Cerebellar cortex (tissue), 1 donor: ENCODE measurements around the gene DHRS7.

ENCODE experiments used
- DNase-seq: peaks from one replicate; pipeline ENCODE4 v3.0.0-alpha.2; 2015; ENCODE audit warnings: low spot score

The DHRS7 gene

GRCh38 chr14:60164712-60165546 lies at the start of gene DHRS7:
Gene DHRS7 (minus strand): TSS chr14:60165398. CDS start chr14:60165309, 89 bp downstream.
- peak; percentile 77 for DNase-seq

GRCh38 chr14:60214415-60215126 lies 49.4 kb upstream of the DHRS7 start:
- DNase-seq: no peak

- DNase-seq: no peak
These were observed 48.8 kb upstream of the DHRS7 start for GRCh38 chr14:60214003-60214402.

- DNase-seq: no peak
These were observed 47.5 kb upstream of the DHRS7 start for GRCh38 chr14:60212503-60213371.

- no peak for DNase-seq
These were observed 46.0 kb upstream of the DHRS7 start for GRCh38 chr14:60211153-60211552.

- DNase-seq: no peak
These were observed 45.5 kb upstream of the DHRS7 start for GRCh38 chr14:60210703-60211102.

- DNase-seq: no peak
These were observed 41.8 kb upstream of the DHRS7 start for GRCh38 chr14:60206837-60207533.

GRCh38 chr14:60206249-60206670 lies 41.1 kb upstream of the DHRS7 start:
- DNase-seq: no peak

GRCh38 chr14:60204843-60205774 lies 39.9 kb upstream of the DHRS7 start:
- no peak for DNase-seq

- no peak for DNase-seq
These were observed 39.1 kb upstream of the DHRS7 start for GRCh38 chr14:60204104-60204842.

GRCh38 chr14:60199321-60199720 lies 34.1 kb upstream of the DHRS7 start:
- DNase-seq: no peak

GRCh38 chr14:60197629-60198303 lies 32.6 kb upstream of the DHRS7 start:
- DNase-seq: no peak

- DNase-seq: no peak
These were observed 31.1 kb upstream of the DHRS7 start for GRCh38 chr14:60196291-60196690.

GRCh38 chr14:60195179-60195810 lies 30.1 kb upstream of the DHRS7 start:
- DNase-seq: no peak

GRCh38 chr14:60189923-60190840 lies 25.0 kb upstream of the DHRS7 start:
- DNase-seq: peak; percentile 54

- DNase-seq: no peak
These were observed 23.5 kb upstream of the DHRS7 start for GRCh38 chr14:60188696-60189095.

- no peak for DNase-seq
These were observed 22.9 kb upstream of the DHRS7 start for GRCh38 chr14:60188115-60188514.
